Panc1 (cell line): ENCODE measurements around the gene AGPAT4.

Source experiments
- POLR2AphosphoS5 ChIP-seq: IDR thresholded peaks from 2 replicates; pipeline ENCODE4 v1.6.1; 2012; ENCODE audit warnings: mild to moderate bottlenecking, low read depth, low read length, moderate library complexity
- SIN3A ChIP-seq: IDR thresholded peaks from 2 replicates; pipeline ENCODE4 v1.6.1; 2012; ENCODE audit warnings: low read depth, mild to moderate bottlenecking, low read length, moderate library complexity, borderline replicate concordance; ENCODE audit not compliant: insufficient read depth
- TCF7L2 ChIP-seq: IDR thresholded peaks from 2 replicates; pipeline ENCODE4 v1.6.1; 2011; ENCODE audit warnings: mild to moderate bottlenecking, low read depth, low read length, inconsistent platforms
- TF ChIP-seq, protein P1 (sequence below): fragments of 450-650 bp; IDR thresholded peaks from 2 replicates; pipeline ENCODE4 v1.5.1; 2017; ENCODE audit warnings: mild to moderate bottlenecking
- TF ChIP-seq, protein P2 (sequence below), 2 experiments: IDR thresholded peaks; 2 replicates each; pipeline ENCODE4 v1.6.1; 2011 to 2012; ENCODE audit warnings: low read depth in 2 of 2, control low read depth in 1 of 2, low read length in 1 of 2, mild to moderate bottlenecking in 1 of 2, moderate library complexity in 1 of 2; ENCODE audit not compliant: insufficient read depth in 1 of 2

DNA sequence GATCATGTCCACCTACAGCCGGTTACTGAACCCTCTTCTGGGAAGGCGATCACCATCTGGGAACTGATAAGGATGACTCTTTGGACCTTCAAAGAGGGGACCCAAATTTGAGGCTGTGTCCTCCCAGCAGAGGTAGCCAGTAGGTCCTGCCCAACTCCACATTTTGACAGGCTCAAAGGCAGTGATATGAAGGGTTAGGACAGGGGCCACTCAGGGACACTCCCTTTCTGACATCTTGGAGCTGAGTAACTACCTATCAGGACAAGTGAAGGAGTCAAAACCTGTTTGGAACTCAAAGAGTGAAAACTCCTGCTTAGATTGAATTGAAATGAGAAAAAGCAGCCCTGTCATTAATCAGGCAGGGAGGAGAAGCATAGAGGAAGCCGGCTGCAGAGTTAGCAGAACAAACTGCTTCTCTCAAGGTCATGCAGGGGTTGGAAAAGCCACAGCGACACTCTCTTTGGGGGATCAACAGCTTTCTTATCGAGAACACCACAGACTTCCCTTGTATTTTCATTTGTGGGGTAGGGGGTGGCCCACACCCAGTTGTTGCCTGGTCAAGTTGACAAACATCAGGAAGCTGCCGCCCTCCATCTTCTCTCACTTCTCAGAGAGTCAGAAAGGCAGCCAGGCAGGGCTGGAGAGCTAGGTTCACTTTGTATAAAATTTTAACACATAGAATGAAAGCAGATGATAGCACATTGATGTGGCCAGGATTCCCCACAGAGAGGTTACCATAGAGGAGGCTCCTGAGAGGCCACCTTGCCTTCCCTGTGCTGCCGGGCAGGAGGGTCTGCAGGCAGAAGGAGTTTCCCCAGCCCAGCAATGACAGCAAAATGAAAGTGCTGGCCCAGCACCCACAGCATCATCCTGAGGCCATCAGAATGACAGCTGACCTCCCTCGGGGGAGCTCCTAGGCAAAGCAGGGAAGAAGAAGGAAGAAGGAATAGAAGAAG lies 47.6 kb downstream of the AGPAT4 start:
- TF ChIP-seq, protein P1, sequence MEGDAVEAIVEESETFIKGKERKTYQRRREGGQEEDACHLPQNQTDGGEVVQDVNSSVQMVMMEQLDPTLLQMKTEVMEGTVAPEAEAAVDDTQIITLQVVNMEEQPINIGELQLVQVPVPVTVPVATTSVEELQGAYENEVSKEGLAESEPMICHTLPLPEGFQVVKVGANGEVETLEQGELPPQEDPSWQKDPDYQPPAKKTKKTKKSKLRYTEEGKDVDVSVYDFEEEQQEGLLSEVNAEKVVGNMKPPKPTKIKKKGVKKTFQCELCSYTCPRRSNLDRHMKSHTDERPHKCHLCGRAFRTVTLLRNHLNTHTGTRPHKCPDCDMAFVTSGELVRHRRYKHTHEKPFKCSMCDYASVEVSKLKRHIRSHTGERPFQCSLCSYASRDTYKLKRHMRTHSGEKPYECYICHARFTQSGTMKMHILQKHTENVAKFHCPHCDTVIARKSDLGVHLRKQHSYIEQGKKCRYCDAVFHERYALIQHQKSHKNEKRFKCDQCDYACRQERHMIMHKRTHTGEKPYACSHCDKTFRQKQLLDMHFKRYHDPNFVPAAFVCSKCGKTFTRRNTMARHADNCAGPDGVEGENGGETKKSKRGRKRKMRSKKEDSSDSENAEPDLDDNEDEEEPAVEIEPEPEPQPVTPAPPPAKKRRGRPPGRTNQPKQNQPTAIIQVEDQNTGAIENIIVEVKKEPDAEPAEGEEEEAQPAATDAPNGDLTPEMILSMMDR: no peak
- TF ChIP-seq, protein P2, sequence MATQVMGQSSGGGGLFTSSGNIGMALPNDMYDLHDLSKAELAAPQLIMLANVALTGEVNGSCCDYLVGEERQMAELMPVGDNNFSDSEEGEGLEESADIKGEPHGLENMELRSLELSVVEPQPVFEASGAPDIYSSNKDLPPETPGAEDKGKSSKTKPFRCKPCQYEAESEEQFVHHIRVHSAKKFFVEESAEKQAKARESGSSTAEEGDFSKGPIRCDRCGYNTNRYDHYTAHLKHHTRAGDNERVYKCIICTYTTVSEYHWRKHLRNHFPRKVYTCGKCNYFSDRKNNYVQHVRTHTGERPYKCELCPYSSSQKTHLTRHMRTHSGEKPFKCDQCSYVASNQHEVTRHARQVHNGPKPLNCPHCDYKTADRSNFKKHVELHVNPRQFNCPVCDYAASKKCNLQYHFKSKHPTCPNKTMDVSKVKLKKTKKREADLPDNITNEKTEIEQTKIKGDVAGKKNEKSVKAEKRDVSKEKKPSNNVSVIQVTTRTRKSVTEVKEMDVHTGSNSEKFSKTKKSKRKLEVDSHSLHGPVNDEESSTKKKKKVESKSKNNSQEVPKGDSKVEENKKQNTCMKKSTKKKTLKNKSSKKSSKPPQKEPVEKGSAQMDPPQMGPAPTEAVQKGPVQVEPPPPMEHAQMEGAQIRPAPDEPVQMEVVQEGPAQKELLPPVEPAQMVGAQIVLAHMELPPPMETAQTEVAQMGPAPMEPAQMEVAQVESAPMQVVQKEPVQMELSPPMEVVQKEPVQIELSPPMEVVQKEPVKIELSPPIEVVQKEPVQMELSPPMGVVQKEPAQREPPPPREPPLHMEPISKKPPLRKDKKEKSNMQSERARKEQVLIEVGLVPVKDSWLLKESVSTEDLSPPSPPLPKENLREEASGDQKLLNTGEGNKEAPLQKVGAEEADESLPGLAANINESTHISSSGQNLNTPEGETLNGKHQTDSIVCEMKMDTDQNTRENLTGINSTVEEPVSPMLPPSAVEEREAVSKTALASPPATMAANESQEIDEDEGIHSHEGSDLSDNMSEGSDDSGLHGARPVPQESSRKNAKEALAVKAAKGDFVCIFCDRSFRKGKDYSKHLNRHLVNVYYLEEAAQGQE (IDR thresholded peaks at IDR 0.05; ENCODE audit: insufficient read depth in 1 of 2, low read depth in 2 of 2, low read length in 1 of 2): no peak
- TF ChIP-seq TCF7L2: no peak
- no peak for TF ChIP-seq POLR2AphosphoS5
- no peak for TF ChIP-seq SIN3A
